OCI-LY1 (cell line): ENCODE data around the gene IBA57.

Experiments
- H2AFZ ChIP-seq: fragments of 200-600 bp; sonication (generic), shearing (Covaris generic); 2 replicates; pipeline ENCODE4 v1.6.0; 2014; ENCODE audit warnings: antibody characterized with exemption, mild to moderate bottlenecking, low read length
- H3F3A ChIP-seq: fragments of 200-600 bp; sonication (generic), shearing (Covaris generic); 2 replicates; pipeline ENCODE4 v1.6.0; 2014; ENCODE audit warnings: mild to moderate bottlenecking, antibody characterized with exemption, low read length, moderate library complexity; ENCODE audit not compliant: insufficient read depth
- H3K27ac ChIP-seq: fragments of 200-600 bp; sonication (generic); 2 replicates; pipeline ENCODE4 v1.5.1; 2014; ENCODE audit warnings: low read length, mixed run types, mild to moderate bottlenecking, low read depth; ENCODE audit not compliant: poor library complexity, severe bottlenecking
- H3K27me3 ChIP-seq: fragments of 200-600 bp; sonication (generic); 2 replicates; pipeline ENCODE4 v1.6.0; 2014; ENCODE audit warnings: antibody characterized with exemption, mild to moderate bottlenecking, low read length, moderate library complexity; ENCODE audit not compliant: insufficient read depth
- H3K36me3 ChIP-seq: fragments of 200-600 bp; sonication (generic); 2 replicates; pipeline ENCODE4 v1.6.1; 2014; ENCODE audit warnings: mild to moderate bottlenecking, antibody characterized with exemption, low read length, moderate library complexity, mixed read lengths; ENCODE audit not compliant: insufficient read depth
- H3K4me1 ChIP-seq: fragments of 200-600 bp; sonication (generic); 2 replicates; pipeline ENCODE4 v1.5.1; 2014; ENCODE audit warnings: mild to moderate bottlenecking, low read length, moderate library complexity; ENCODE audit not compliant: insufficient read depth, severe bottlenecking
- H3K4me2 ChIP-seq: fragments of 200-600 bp; sonication (generic), shearing (Covaris generic); 2 replicates; pipeline ENCODE4 v1.6.1; 2014; ENCODE audit warnings: low read length
- H3K4me3 ChIP-seq: fragments of 200-600 bp; sonication (generic); 2 replicates; pipeline ENCODE4 v1.5.1; 2014; ENCODE audit warnings: low read length, low read depth, mild to moderate bottlenecking, mixed read lengths; ENCODE audit not compliant: poor library complexity, severe bottlenecking
- H3K79me2 ChIP-seq: fragments of 200-600 bp; shearing (Covaris generic); 2 replicates; pipeline ENCODE4 v1.6.1; 2016; ENCODE audit warnings: mixed run types, low read length, mixed read lengths; ENCODE audit not compliant: insufficient read depth
- H3K9ac ChIP-seq: fragments of 200-600 bp; sonication (generic), shearing (Covaris generic); 2 replicates; pipeline ENCODE4 v1.6.1; 2014; ENCODE audit warnings: mild to moderate bottlenecking, low read length, mixed read lengths
- H3K9me2 ChIP-seq: fragments of 200-600 bp; sonication (generic), shearing (Covaris generic); 2 replicates; pipeline ENCODE4 v1.6.1; 2014; ENCODE audit warnings: low read depth, mild to moderate bottlenecking, low read length, mixed read lengths
- H3K9me3 ChIP-seq: fragments of 200-600 bp; shearing (Covaris generic); 2 replicates; pipeline ENCODE4 v1.6.1; 2014; ENCODE audit warnings: low read length, mixed read lengths
- H4K20me1 ChIP-seq: fragments of 200-600 bp; sonication (generic), shearing (Covaris generic); 2 replicates; pipeline ENCODE4 v1.6.0; 2016; ENCODE audit warnings: mild to moderate bottlenecking, low read length; ENCODE audit not compliant: insufficient read depth
- EZH2 ChIP-seq: fragments of 200-600 bp; sonication (generic), shearing (Covaris generic); IDR thresholded peaks from 2 replicates; pipeline ENCODE4 v1.8.0; 2017; ENCODE audit warnings: borderline replicate concordance, mixed run types, mild to moderate bottlenecking, antibody characterized with exemption, low read length, moderate library complexity, mixed read lengths
- TF ChIP-seq, protein P1 (sequence below): fragments of 200-600 bp; sonication (generic), shearing (Covaris generic); IDR thresholded peaks from 2 replicates; pipeline ENCODE4 v1.5.1; 2017; ENCODE audit warnings: mild to moderate bottlenecking, antibody characterized with exemption, low read length, moderate library complexity, mixed read lengths

IBA57 gene

DNA sequence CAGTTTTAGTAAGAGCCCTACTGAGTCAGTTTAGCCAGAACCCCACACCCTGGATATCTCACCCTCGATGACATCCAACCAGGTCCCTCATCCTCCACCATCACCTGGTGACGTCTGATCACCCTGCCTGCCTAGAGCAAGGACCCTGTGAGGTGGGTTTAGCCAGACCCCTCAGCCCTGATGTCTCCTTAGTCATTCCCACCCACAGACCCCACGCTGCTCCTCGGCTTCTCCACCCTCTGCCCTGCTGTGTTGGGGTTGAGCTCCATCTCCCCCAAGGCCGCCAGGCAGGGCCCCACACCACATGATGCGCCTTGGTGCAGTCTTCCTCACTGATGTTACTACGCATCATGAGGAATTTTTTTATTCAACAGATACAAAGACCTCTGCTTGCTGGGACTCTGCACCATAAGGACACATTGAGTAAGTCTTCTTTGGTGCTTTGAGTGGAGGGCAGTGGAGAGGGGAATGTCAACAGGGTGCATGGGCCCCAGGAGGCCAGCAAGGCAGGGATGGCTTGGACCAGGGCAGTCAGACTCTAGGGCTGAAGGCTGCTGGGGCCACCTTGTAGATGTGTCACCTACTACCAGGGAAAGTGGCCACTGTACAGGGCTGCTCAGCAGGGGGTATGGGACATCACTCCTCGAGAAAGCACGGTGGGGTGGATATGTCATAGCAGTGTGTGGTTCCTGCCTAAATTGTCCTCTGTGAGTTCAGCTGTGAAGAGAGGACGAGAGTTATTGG, 1.7 kb upstream of the IBA57 start:
- H3F3A ChIP-seq: no peaks in the 10 kb centered on the region
- no peak overlapping the region for H3K4me2 ChIP-seq
- no peaks in the 10 kb centered on the region for H3K36me3 ChIP-seq
- peaks cover 20% of the 10 kb centered on the region for H3K4me1 ChIP-seq
- TF ChIP-seq, protein P1, sequence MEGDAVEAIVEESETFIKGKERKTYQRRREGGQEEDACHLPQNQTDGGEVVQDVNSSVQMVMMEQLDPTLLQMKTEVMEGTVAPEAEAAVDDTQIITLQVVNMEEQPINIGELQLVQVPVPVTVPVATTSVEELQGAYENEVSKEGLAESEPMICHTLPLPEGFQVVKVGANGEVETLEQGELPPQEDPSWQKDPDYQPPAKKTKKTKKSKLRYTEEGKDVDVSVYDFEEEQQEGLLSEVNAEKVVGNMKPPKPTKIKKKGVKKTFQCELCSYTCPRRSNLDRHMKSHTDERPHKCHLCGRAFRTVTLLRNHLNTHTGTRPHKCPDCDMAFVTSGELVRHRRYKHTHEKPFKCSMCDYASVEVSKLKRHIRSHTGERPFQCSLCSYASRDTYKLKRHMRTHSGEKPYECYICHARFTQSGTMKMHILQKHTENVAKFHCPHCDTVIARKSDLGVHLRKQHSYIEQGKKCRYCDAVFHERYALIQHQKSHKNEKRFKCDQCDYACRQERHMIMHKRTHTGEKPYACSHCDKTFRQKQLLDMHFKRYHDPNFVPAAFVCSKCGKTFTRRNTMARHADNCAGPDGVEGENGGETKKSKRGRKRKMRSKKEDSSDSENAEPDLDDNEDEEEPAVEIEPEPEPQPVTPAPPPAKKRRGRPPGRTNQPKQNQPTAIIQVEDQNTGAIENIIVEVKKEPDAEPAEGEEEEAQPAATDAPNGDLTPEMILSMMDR: no peak
- TF ChIP-seq EZH2: no peak
- H2AFZ ChIP-seq: no peak overlapping the region
- no peaks in the 10 kb centered on the region for H3K9me2 ChIP-seq
- H3K9ac ChIP-seq: no peak overlapping the region
- no peak overlapping the region for H3K4me3 ChIP-seq
- H4K20me1 ChIP-seq: no peaks in the 10 kb centered on the region
- no peaks in the 10 kb centered on the region for H3K79me2 ChIP-seq
- no peak overlapping the region for H3K27ac ChIP-seq
- H3K27me3 ChIP-seq: peaks cover 6% of the 10 kb centered on the region; the same call in 1 of the 2 replicates
- H3K9me3 ChIP-seq: no peaks in the 10 kb centered on the region

DNA sequence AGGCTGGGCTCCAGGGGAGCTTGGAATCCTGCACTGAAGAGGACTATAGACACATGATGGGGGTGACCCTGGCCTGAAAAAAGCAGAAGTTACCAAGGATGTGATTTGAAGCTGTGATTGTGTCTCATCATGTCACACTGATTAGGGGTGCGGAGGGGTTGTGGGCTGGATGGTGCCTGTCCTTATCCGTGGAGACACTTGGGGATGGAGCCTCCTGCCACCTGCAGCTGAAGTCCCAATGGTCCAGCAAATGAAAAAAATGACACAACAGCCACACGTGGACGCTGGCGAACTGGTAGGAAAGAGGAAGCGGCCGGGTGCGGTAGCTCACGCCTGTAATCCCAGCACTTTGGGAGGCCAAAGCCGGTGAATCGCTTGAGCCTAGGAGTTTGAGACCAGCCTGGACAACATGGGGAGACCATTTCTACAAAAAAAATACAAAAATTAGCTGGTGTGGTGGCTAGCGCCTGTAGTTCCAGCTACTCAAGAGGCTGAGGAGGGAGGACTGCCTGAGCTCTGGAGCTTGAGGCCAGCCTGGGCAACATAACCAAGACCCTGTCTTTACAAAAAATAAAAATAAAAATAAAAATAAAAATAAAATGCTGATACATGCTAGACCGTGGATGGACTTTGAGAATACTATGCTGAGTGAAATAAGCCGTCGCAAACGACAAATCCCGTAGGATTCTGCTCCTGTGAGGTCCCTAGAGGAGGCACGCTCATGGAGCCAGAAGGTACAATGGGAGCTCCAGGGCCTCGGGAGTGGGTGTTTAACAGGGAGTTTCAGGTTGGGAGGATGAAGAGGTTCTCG, 838 bp upstream of the IBA57 start:
- H4K20me1 ChIP-seq: no peaks in the 10 kb centered on the region
- H3K79me2 ChIP-seq: no peaks in the 10 kb centered on the region
- H2AFZ ChIP-seq: no peak overlapping the region
- no peaks in the 10 kb centered on the region for H3K36me3 ChIP-seq
- peak overlapping the region; percentile 53 for H3K27ac ChIP-seq
- TF ChIP-seq EZH2: no peak
- TF ChIP-seq, protein P1: no peak
- peaks cover 20% of the 10 kb centered on the region for H3K4me1 ChIP-seq
- peak overlapping the region; percentile 82 for H3K9ac ChIP-seq
- H3K4me3 ChIP-seq: peak overlapping the region; percentile 78
- H3F3A ChIP-seq: no peaks in the 10 kb centered on the region
- H3K4me2 ChIP-seq: peak overlapping the region; percentile 73
- no peaks in the 10 kb centered on the region for H3K9me3 ChIP-seq
- H3K9me2 ChIP-seq: no peaks in the 10 kb centered on the region
- H3K27me3 ChIP-seq: peaks cover 6% of the 10 kb centered on the region; the same call in 1 of the 2 replicates

DNA sequence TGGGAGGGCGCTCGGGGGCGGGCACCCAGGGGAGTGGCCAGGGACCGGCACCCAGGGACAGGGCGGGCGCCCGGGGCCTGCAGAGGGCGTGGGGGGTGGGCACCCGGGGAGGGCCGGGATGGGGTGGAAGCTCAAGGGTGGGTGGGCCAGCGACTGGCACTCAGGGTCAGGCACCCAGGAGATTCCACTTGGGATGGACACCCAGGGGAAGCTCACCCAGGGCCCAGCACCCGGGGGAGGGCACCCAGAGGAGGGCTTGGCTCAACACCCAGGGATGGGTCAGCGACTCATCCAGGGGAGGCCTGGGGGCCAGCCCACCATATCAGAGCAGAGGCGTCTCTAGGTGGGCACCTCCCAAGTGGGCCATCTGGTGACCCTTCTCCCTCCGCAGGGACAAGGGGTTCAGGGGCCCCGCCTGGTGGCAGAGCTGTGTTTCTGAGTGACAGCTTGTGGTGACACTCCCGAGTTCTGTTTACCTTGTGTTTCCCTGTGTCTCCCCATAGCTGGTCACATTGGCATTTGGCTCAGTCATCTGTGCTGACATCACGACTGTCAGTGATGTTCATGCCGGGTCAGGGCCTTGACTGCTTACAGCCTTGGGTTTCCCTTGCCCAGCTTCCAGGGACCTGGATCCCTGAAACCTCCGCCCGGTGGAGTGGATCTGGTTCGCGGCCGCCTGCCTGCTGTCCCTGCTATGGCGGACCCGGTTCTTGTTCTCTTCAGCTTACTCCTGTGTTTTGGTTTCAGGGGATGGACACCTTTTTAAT, 749 bp downstream of the IBA57 start:
- Histone ChIP-seq H3K4me1 (peaks cover 20% of the 10 kb centered on the region), H3K9ac (peak overlapping the region; percentile 84), H3K4me2 (peak overlapping the region; percentile 94), H3F3A (no peaks in the 10 kb centered on the region), H3K4me3 (peak overlapping the region; percentile 78), H3K9me2 (no peaks in the 10 kb centered on the region), H3K9me3 (no peaks in the 10 kb centered on the region), H3K36me3 (no peaks in the 10 kb centered on the region), H4K20me1 (no peaks in the 10 kb centered on the region), H2AFZ (no peak overlapping the region), H3K27me3 (peaks cover 6% of the 10 kb centered on the region; the same call in 1 of the 2 replicates), H3K27ac (no peak overlapping the region), H3K79me2 (no peaks in the 10 kb centered on the region)
- TF ChIP-seq, protein P1: peak; percentile 51
- no peak for TF ChIP-seq EZH2
